Fibroblast of lung (primary cell): ENCODE results near the gene FGFR3. TPM values are rescaled to one million over a fixed set of nuclear protein-coding genes. Genes with fewer than 3 reads are reported as not detected.

Experiments
- DNase-seq, 2 donors: peaks; one replicate each; pipeline versions ENCODE4 v3.0.0 to v3.0.0-alpha.2; 2010; ENCODE audit warnings: low read depth in 2 of 2
- H2AFZ ChIP-seq: 2 replicates; pipeline ENCODE4 v1.5.1; 2012; ENCODE audit warnings: low read length, control low read depth, inconsistent platforms
- H3K27ac ChIP-seq: 2 replicates; pipeline ENCODE4 v1.5.1; 2011; ENCODE audit warnings: low read length, control low read depth; ENCODE audit not compliant: insufficient read depth
- H3K27me3 ChIP-seq: 2 replicates; pipeline ENCODE4 v1.5.1; 2011; ENCODE audit warnings: mild to moderate bottlenecking, low read length; ENCODE audit not compliant: control insufficient read depth, insufficient read depth
- H3K36me3 ChIP-seq: 2 replicates; pipeline ENCODE4 v1.5.1; 2011; ENCODE audit warnings: low read length; ENCODE audit not compliant: control insufficient read depth, insufficient read depth
- H3K4me1 ChIP-seq: 2 replicates; pipeline ENCODE4 v1.5.1; 2011; ENCODE audit warnings: low read length; ENCODE audit not compliant: control insufficient read depth, insufficient read depth; ENCODE audit errors: extremely low read depth
- H3K4me2 ChIP-seq: 2 replicates; pipeline ENCODE4 v1.5.1; 2011; ENCODE audit warnings: low read length, control low read depth; ENCODE audit not compliant: insufficient read depth; ENCODE audit errors: extremely low read depth
- H3K4me3 ChIP-seq, 4 experiments: fragments of 200-600 bp in 1 of 4; sonication (generic) in 1 of 4; replicated peaks in 1 of 4; 2 replicates each; pipeline ENCODE4 v1.5.1; 2011 to 2016; ENCODE audit warnings: low read length in 4 of 4, low read depth in 3 of 4, mild to moderate bottlenecking in 3 of 4, control low read depth in 2 of 4, inconsistent platforms in 1 of 4, mixed read lengths in 1 of 4; ENCODE audit not compliant: insufficient read depth in 1 of 4; ENCODE audit errors: control extremely low read depth in 1 of 4
- H3K79me2 ChIP-seq: 2 replicates; pipeline ENCODE4 v1.5.1; 2012; ENCODE audit warnings: mild to moderate bottlenecking, low read length, inconsistent platforms; ENCODE audit not compliant: control insufficient read depth, insufficient read depth
- H3K9ac ChIP-seq: 2 replicates; pipeline ENCODE4 v1.5.1; 2011; ENCODE audit warnings: mild to moderate bottlenecking, low read length, control low read depth; ENCODE audit not compliant: insufficient read depth
- H3K9me3 ChIP-seq: 2 replicates; pipeline ENCODE4 v1.5.1; 2012; ENCODE audit warnings: low read depth, low read length; ENCODE audit not compliant: control insufficient read depth, insufficient read depth
- H4K20me1 ChIP-seq: 2 replicates; pipeline ENCODE4 v1.5.1; 2011; ENCODE audit warnings: low read length; ENCODE audit not compliant: control insufficient read depth, insufficient read depth; ENCODE audit errors: extremely low read depth
- EZH2 ChIP-seq: IDR thresholded peaks from 2 replicates; pipeline ENCODE4 v1.5.1; 2012; ENCODE audit warnings: low read length, control low read depth, mild to moderate bottlenecking; ENCODE audit errors: missing control alignments
- polyA plus RNA-seq, 2 donors: library from polyadenylated mRNA; depleted of rRNA in 1 of 2; stranded (reverse) in 1 of 2; unstranded in 1 of 2; fragments of >200 nt; gene quantifications; 2 replicates each; pipeline ENCODE4 v1.2.1, GENCODE V29; 2011 to 2012; ENCODE audit warnings: missing spikeins in 1 of 2
- total RNA-seq: library from RNA; depleted of rRNA; stranded (reverse); fragments of >200 nt; gene quantifications from 2 replicates; pipeline ENCODE4 v1.2.1, GENCODE V29; 2014
- TF ChIP-seq, protein P1 (sequence below), 2 donors: IDR thresholded peaks in 1 of 2; conservative IDR thresholded peaks in 1 of 2; 1 replicate in 1 of 2; 2 replicates in 1 of 2; pipeline ENCODE4 v1.5.1; 2011 to 2012; ENCODE audit warnings: low read length in 2 of 2, control low read depth in 1 of 2, inconsistent platforms in 1 of 2, low read depth in 1 of 2, mild to moderate bottlenecking in 1 of 2

The FGFR3 gene
- total and polyA plus RNA-seq, 2 donors (not counting 1 experiment from before 2014, with no cell fraction given), result 0.11 to 0.33 TPM

DNA sequence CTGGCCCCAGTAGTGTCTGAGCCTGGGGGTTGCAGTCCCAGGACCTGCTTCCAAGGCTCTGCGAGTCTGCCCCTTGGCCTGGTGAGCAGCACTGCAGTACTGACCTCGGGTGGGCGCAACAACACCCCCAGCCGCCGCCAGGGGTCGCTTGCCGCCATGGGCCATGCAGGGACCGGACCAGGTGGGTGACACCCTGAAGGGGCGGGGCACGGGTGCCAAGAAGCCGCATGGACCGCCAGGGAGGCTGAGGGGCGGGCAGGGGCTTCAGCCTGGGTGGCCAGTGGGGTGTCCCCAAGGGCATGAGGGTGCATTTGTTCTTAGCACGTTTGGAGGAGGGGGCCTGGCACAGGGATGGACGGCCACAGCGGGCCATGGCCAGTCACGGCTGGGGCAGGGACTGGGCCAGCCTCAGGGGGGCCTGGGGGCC is 46.8 kb upstream of the FGFR3 start:
- no peak overlapping the region for H3K4me2 ChIP-seq
- H3K79me2 ChIP-seq, result no peaks in the 10 kb centered on the region
- peak; percentile 54 to 57 for DNase-seq
- H2AFZ ChIP-seq, result no peak overlapping the region
- H3K4me3 ChIP-seq, result no peak overlapping the region
- H3K9me3 ChIP-seq, result no peaks in the 10 kb centered on the region
- peaks cover 2% of the 10 kb centered on the region for H4K20me1 ChIP-seq
- TF ChIP-seq EZH2, result no peak
- TF ChIP-seq, protein P1, sequence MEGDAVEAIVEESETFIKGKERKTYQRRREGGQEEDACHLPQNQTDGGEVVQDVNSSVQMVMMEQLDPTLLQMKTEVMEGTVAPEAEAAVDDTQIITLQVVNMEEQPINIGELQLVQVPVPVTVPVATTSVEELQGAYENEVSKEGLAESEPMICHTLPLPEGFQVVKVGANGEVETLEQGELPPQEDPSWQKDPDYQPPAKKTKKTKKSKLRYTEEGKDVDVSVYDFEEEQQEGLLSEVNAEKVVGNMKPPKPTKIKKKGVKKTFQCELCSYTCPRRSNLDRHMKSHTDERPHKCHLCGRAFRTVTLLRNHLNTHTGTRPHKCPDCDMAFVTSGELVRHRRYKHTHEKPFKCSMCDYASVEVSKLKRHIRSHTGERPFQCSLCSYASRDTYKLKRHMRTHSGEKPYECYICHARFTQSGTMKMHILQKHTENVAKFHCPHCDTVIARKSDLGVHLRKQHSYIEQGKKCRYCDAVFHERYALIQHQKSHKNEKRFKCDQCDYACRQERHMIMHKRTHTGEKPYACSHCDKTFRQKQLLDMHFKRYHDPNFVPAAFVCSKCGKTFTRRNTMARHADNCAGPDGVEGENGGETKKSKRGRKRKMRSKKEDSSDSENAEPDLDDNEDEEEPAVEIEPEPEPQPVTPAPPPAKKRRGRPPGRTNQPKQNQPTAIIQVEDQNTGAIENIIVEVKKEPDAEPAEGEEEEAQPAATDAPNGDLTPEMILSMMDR (conservative IDR thresholded peaks at IDR 0.05 in 1 of 2, IDR thresholded peaks at IDR 0.05 in 1 of 2; ENCODE audit: low read depth in 1 of 2, low read length in 2 of 2), result peak; percentile 66 to 77
- no peaks in the 10 kb centered on the region for H3K27me3 ChIP-seq
- H3K36me3 ChIP-seq, result peaks cover 11% of the 10 kb centered on the region
- no peak overlapping the region for H3K27ac ChIP-seq
- H3K4me1 ChIP-seq, result no peaks in the 10 kb centered on the region
- no peak overlapping the region for H3K9ac ChIP-seq

DNA sequence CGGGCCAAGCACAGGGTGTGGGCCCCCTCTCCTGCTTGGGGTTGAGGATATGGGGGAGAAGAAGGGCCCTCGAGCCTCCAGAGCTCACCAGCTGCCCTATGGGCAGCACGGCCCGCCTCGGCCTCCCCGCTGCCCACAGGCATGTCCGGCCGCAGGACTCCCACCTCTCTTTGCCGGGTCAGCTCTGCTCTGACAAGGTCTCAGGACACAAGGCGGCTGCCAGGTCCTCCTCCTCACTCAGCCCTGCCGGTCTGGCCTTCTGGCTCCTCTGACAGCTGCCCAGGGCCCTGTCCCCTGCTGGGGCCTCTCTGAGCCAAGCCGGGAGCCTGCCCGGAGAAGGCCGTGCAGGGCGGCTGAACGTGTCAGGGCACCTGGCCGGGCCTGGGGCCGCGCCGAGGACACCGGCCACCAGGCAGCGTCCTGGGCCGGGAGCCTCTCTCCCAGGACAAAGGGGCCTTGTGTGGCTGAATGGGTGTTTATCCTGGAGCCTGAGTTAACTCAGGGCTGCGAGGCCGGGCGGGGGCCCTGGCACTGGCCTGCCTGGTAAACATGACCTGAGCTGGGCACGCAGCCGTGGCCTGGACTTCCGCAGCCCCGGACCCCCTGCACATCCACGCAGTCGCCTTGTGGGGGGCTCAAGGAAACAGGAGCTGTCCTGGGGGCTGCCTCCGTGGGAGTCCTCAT is 46.0 kb upstream of the FGFR3 start:
- peaks cover 2% of the 10 kb centered on the region for H4K20me1 ChIP-seq
- no peak overlapping the region for H3K9ac ChIP-seq
- TF ChIP-seq, protein P1 (conservative IDR thresholded peaks at IDR 0.05 in 1 of 2, IDR thresholded peaks at IDR 0.05 in 1 of 2; ENCODE audit: low read depth in 1 of 2, low read length in 2 of 2), result no peak
- no peak for TF ChIP-seq EZH2
- H3K4me2 ChIP-seq, result no peak overlapping the region
- H3K4me3 ChIP-seq, result no peak overlapping the region
- H3K27ac ChIP-seq, result no peak overlapping the region
- DNase-seq, result no peak
- H3K4me1 ChIP-seq, result no peaks in the 10 kb centered on the region
- H3K27me3 ChIP-seq, result no peaks in the 10 kb centered on the region
- no peak overlapping the region for H2AFZ ChIP-seq
- H3K9me3 ChIP-seq, result no peaks in the 10 kb centered on the region
- H3K79me2 ChIP-seq, result no peaks in the 10 kb centered on the region
- H3K36me3 ChIP-seq, result peaks cover 8% of the 10 kb centered on the region

DNA sequence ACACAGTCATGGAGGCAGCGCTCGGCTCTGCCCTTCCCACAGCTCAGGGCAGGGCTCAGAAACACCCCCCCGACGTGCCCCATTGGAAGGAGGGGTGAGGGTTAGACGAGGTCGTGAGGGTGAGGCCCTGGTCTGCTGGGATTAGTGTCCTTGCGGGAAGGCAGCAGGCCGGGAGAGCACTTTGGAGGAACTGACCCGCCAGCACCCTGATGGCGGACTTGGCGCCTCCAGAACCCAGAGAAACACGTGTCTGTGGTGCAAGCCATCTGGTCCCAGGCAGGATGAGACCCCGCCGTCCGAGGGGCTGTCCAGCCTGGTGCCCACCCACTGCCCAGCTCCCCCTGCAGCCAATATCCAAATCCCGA is 45.5 kb upstream of the FGFR3 start:
- no peak overlapping the region for H3K27ac ChIP-seq
- no peaks in the 10 kb centered on the region for H3K27me3 ChIP-seq
- H3K36me3 ChIP-seq, result peaks cover 7% of the 10 kb centered on the region
- H3K4me1 ChIP-seq, result no peaks in the 10 kb centered on the region
- H3K4me3 ChIP-seq, result no peak overlapping the region
- no peak overlapping the region for H2AFZ ChIP-seq
- H3K9ac ChIP-seq, result no peak overlapping the region
- no peak overlapping the region for H3K4me2 ChIP-seq
- peaks cover 2% of the 10 kb centered on the region for H4K20me1 ChIP-seq
- no peaks in the 10 kb centered on the region for H3K9me3 ChIP-seq
- no peaks in the 10 kb centered on the region for H3K79me2 ChIP-seq
- TF ChIP-seq, protein P1 (conservative IDR thresholded peaks at IDR 0.05 in 1 of 2, IDR thresholded peaks at IDR 0.05 in 1 of 2; ENCODE audit: low read depth in 1 of 2, low read length in 2 of 2), result no peak
- DNase-seq, result no peak
